ENCODE data around the gene RARB.

The RARB gene

GRCh38 chr3:25423780-25424588, 4.1 kb upstream of the RARB start:
- DNase-seq (ENCODE audit: low read depth) = no peak

DNA sequence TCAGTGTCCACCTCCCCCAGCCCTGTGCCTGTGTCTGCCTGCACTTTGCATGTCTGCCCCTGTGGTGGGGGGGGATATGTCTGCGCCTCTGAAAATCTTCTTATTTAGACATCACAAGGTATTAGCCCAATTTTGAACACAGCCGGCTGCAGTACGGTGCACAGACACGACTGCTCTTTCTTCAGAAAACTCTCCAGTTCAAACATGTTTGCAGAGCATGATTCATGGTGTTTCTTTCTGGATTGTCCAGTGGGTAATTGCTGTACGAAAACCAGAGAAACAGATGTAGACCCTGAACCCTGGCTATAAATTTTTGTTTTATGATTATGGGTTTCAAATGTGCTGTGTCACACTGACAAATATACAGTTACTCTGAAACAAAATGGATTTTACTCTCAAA, 3.4 kb upstream of the RARB start:
- no peak for DNase-seq (ENCODE audit: low read depth)

DNA sequence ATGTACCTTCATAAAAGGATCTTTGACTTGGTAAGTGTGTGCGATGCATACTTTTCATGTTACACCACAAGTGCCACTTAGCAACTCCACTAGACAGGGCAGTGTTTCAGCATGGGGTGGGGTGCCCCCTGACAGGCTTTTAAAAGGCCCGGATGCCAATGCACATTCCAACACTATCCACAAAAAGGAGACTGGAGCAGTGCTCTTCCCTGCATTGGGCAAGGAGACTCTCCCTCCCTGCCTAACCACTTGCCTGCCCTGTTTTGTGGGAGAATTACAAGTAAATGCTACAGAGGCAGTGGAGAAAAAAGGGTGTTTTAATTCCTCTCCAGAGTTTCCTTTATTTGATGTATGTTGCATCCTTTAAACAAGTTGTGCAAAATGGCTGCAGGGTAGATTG, 1.7 kb upstream of the RARB start:
- DNase-seq (ENCODE audit: low read depth) = no peak

DNA sequence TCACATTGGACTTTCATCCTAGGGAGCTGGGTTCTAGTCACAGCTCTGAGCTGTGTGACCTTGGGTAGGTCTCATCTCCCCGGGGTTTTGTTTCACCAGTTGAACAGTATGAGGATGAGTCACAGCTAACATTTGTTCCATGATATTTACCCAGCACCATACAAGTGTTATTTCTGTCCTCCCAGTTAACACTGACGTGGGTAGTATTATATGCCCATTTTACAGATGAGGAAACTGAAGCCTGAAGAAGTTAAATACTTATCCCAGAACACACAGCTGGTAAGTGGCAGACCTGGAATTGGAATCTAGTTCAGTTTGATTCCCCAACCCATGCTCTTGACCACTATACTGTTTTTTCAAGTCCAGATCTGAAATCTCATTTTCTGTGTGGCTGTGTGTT, 908 bp upstream of the RARB start:
- DNase-seq (ENCODE audit: low read depth) = no peak

GRCh38 chr3:25427563-25427941, 511 bp upstream of the RARB start:
- no peak for DNase-seq (ENCODE audit: low read depth)

DNA sequence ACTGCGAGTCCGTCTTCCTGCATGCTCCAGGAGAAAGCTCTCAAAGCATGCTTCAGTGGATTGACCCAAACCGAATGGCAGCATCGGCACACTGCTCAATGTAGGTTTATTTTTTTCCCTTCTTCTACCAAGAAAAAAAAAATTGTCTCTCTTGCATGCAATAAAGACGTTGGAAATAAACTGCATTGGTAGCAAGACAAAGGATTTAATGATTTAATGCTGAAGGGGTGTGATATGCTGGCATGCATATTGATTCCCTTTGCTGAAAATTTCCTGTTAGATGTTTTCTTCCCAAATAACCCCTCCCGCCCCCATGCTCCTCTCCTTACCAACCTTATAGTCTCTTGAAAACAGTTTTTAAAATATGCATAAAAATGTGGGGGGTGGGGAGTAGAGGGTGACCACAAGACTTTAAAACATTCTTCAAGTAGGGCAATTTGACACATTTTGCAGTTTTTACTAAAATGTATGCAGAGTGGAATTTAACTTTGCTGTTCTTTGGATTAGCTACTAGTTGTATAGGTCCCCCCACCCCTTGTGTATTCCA, 799 bp downstream of the RARB start:
- no peak for DNase-seq (ENCODE audit: low read depth)

GRCh38 chr3:25429361-25430286, 1.6 kb downstream of the RARB start:
- DNase-seq (ENCODE audit: low read depth) = no peak

GRCh38 chr3:25430287-25430934, 2.3 kb downstream of the RARB start:
- no peak for DNase-seq (ENCODE audit: low read depth)

DNA sequence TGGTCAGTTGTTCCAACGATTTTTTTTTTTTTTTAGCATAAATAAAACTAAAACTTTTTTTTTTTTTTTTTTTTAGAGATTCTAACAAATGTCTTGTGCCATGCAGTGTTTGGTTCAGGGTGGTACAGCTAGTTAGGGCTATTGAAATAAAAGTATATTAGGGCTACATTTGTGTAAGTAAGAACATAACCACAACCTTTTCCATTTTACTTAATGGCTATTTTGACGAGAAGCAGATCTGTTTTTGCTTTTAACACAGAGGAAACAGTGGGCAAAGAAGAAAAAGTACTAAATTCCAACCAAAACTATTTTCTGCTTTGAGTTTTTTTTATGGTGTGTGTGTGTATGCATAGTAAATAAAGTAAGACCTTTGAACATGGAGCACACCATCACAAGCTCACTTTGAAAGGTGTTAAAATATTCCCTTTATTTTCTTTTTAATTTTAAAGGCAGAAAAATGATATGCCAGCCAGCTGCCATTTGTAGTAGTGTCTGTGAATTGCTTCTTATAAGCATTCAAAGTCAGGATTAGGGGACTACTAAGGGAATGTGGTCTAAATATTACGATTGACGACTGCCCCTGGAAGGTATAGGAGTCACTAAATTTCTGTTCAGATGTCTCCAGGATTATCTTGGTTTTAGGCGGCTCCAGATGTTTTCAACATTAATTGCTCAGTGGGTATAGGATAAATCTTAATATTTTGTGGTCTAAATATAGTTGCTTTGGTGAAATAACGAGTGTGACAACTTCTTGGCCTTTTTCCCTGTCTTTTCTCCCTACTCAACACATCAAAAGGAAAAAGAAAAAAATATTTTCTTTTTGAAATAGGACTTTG, 3.1 kb downstream of the RARB start:
- no peak for DNase-seq (ENCODE audit: low read depth)

DNA sequence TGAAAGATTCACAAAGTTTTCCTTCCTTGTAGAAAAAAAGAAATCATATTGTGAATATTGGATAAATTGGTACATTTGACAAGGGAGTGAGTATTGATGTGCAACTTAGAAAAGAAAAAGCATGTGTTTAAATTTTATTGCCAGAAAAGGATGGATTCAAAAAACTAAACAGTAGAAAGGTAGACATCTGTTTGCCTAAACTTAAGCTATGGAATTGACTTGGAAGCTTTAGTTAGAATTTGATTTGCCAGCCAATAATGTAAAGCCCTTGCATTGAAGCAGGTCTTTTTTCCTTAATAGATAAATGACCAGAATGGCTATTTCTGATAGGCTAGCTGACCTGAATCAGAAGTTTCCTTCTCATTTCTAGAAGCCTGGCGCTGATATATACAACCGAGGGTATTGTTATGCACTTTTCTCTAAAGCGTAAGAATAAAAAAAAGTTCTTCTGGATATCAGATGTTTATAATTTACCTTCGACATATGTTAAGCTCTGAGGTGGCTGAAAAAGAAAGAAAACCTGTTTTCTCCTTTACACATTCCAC, 4.2 kb downstream of the RARB start:
- DNase-seq (ENCODE audit: low read depth) = no peak

DNA sequence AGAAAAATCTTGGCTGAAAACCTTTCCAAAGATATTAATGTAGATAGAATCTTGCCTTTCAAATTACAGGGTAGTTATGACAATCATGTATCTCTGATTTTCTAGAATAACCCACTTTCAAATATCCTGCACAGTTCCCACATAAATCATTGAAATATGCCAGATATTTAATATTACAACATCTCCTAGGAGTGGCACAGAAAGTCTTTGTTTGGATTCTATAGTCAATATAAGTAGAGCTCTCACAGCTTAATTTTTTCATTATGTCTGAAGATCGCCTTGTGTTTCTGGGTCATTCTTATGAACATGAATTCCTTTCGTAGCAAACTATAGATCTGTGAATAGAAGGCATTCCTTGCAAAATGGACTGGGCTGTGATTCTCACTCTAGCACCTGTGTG, 5.0 kb downstream of the RARB start:
- no peak for DNase-seq (ENCODE audit: low read depth)

- no peak for DNase-seq (ENCODE audit: low read depth)
Observed at GRCh38 chr3:25433868-25434267, 5.8 kb downstream of the RARB start.

GRCh38 chr3:25437953-25438352, 9.9 kb downstream of the RARB start:
- DNase-seq (ENCODE audit: low read depth) = no peak

- no peak for DNase-seq (ENCODE audit: low read depth)
Observed at GRCh38 chr3:25438791-25439555, 10.9 kb downstream of the RARB start.

- DNase-seq (ENCODE audit: low read depth) = no peak
Observed at GRCh38 chr3:25441234-25441856, 13.3 kb downstream of the RARB start.

DNA sequence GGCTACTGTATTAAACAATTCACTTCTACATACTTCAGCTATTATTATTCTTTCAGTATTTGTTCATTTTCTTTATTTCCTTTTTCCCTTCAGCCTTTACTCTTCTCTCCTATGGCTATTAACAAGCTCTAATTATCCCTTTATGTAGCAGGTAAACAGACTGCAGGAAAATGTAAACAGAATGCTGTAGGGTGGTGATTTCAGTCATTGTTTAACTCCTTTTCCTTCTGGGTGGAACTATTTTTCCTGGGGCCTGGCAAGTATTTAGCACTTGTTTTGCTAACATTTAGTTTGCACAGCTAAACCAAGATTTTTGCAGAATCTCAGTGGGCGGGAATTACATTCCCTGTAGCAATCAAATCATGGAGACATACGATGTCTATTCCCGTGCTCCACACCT, 14.4 kb downstream of the RARB start:
- no peak for DNase-seq (ENCODE audit: low read depth)

DNA sequence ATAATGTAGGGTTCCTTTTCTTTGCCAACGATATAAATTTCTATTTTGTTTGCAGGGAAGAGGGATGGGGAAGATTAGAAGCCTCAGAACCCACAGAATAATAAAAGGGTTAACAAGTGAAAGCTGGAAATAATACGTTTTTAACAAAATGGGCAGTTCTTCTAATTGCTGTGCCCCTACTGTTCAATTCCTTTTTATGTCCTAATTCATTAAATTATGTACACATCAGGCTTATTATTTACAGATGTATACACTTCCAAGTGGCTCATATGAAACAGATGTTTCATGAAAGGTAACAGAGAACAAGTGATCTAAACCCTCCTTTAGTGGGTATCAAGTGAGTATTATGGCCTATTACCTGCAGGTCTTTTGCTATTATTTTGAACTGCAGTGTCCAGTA, 16.2 kb downstream of the RARB start:
- no peak for DNase-seq (ENCODE audit: low read depth)

- no peak for DNase-seq (ENCODE audit: low read depth)
Observed at GRCh38 chr3:25445731-25446130, 17.7 kb downstream of the RARB start.

- DNase-seq (ENCODE audit: low read depth) = no peak
Observed at GRCh38 chr3:25447285-25447684, 19.2 kb downstream of the RARB start.

DNA sequence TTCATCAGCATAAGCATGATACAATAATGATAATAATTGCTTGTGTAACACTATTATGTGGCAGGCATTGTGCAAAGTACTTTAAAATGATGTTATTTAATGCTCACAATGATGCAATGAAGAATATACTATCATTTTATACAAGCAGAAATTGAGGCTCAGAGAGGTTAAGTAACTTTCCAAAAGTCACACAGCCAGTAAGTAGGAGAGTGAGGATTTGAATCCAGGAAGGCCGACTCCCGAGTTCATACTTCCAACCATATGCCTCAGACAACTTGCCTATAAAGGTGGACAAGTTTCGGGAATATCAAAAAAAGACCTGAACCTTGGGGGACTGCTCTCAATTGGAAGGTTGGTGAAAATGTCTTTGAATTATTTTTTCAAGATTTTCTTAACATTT, 19.9 kb downstream of the RARB start:
- no peak for DNase-seq (ENCODE audit: low read depth)
